ENCODE measurements around the gene MUC5AC. TPM values are rescaled to one million over a fixed set of nuclear protein-coding genes. Genes with fewer than 3 reads are reported as not detected.
A peak's percentile ranks its signal among the peaks of the same experiment; 100 is the strongest.

The MUC5AC gene
- total RNA-seq, 1 donor = under 0.01 TPM

DNA sequence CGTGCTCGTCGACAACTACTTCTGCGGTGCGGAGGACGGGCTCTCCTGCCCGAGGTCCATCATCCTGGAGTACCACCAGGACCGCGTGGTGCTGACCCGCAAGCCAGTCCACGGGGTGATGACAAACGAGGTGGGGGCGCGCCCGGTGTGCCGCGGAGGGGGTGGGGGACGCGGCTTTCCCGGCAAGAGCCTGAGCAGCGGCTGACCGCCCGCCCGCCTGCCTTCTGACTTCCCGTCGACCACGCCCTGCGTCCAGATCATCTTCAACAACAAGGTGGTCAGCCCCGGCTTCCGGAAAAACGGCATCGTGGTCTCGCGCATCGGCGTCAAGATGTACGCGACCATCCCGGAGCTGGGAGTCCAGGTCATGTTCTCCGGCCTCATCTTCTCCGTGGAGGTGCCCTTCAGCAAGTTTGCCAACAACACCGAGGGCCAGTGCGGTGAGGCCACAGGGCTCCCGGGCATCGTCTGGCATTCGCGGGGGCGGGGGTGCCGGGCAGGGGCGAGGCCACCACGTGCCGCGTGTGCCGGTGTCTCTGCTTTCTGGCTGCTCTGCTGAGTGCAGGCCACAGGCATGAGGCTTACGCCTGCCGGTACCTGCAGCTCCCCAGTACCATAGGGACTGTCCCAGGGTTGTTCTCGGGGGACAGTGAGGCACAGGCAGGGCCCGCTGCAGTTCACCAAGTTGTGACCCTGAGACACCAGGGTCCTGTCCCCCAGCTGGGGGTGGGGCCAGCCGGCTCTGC lies 36.7 kb downstream of the MUC5AC start:
- no peak for DNase-seq (ENCODE audit: low read depth in 2 of 3, low spot score in 2 of 3)

- DNase-seq (ENCODE audit: low read depth in 2 of 3, low spot score in 2 of 3) = no peak
Measured at GRCh38 chr11:1194977-1195681, 37.4 kb downstream of the MUC5AC start.

DNA sequence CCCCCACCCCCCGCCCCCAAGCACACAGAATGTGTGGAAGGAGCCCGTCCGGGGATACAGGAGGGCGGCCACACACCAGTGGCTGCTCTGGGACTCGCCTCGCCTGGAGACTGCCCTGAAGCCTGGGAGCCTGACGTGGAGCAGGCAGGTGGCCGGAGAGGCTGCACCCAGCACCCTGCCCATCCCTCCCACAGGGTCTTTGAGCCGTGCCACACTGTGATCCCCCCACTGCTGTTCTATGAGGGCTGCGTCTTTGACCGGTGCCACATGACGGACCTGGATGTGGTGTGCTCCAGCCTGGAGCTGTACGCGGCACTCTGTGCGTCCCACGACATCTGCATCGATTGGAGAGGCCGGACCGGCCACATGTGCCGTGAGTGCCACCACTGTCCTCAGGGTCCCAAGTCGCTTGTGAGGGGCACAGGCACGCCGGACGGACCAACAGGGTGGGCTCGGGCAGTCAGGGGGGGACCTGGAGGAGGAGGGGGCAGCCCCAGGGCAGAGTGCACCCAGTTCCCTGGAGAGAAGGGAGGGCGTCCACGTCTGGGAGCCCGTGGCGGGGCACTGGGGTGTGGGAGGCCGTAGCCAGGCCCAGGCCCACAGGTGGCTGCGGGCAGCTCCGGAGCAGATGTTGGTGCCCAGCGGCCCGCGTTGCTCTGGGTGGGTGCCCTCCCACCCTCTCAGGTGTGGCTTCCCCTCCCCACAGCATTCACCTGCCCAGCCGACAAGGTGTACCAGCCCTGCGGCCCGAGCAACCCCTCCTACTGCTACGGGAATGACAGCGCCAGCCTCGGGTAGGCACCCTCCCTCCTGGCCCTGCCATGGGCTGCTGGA lies 38.1 kb downstream of the MUC5AC start:
- no peak for DNase-seq (ENCODE audit: low read depth in 2 of 3, low spot score in 2 of 3)

DNA sequence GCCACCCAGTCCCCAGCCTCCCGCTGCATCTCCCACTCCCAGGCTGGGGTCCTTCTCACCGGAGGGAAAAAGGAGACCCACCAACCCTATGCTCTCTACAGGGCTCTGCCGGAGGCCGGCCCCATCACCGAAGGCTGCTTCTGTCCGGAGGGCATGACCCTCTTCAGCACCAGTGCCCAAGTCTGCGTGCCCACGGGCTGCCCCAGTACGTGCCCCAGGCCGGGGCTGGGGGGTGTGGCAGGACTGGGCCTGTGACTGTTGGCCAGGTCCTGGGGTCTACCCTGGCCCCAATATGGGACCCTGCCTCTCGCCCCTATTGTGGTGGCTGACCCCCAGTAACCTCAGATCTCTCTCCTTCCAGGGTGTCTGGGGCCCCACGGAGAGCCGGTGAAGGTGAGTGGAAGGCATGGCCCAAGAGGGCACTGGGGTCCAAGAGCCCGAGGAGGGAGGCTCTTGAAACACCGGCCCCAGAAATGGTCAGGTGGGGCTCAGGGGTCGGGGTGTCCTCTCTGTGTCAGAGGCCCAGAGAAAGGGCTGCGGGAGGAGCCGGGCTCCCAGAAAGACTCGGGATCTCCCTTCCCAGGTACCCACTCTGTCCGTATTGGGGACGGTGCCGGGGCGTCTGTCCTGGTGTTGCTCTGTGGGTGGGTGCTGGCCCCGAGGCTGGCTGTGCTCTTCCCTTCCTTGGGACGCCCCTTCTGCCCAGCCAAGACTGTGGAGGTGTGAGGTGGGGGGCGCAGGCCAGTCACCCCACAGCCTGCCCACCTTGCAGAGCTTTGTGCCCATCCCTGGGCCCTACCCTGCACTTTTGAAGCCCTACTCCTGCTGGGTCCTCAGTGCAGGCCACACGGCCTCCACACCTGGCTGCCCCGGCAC lies 39.0 kb downstream of the MUC5AC start:
- no peak for DNase-seq (ENCODE audit: low read depth in 2 of 3, low spot score in 2 of 3)

DNA sequence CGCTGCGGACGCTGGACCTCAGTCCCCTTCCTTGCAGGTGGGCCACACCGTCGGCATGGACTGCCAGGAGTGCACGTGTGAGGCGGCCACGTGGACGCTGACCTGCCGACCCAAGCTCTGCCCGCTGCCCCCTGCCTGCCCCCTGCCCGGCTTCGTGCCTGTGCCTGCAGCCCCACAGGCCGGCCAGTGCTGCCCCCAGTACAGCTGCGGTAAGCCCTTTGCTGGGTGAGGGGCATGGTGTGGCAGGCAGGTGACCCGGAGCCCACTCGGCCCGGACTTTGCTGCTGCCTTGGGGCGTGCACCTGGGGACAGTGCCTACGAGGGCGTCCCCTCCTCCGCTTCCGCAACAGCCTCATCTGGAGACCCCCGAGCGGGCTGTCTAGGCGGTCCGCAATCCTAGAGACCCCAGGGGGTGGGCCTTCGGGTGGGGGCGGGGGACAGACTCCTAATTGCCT lies 39.7 kb downstream of the MUC5AC start:
- no peak for DNase-seq (ENCODE audit: low read depth in 2 of 3, low spot score in 2 of 3)

DNA sequence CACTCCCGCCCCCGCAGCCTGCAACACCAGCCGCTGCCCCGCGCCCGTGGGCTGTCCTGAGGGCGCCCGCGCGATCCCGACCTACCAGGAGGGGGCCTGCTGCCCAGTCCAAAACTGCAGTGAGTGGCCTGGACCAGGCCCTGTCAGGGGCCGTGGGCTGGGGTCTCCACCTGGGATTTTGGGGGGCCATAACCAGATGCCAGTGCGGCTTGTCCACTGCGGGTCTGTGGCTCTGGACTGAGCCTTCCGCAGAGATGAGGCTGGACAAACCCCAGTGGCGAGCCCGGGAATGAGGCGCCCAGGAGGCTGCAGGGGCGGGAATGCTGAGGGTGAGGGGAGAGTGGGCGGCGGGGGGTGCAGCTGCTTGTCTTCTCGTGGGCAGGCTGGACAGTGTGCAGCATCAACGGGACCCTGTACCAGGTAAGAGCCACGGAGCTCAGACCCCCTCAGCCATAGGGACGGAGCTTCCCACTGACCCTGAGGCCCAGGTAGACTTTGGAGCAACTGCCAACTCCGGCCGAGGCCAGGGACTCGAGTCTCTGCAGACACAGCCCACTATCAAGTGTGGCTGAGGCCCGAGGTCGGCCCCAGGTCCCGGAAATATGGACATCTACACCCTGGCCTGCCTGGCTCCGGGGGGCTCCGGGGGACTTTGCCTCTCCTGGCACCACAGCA lies 40.3 kb downstream of the MUC5AC start:
- DNase-seq (ENCODE audit: low read depth in 2 of 3, low spot score in 2 of 3) = no peak

DNA sequence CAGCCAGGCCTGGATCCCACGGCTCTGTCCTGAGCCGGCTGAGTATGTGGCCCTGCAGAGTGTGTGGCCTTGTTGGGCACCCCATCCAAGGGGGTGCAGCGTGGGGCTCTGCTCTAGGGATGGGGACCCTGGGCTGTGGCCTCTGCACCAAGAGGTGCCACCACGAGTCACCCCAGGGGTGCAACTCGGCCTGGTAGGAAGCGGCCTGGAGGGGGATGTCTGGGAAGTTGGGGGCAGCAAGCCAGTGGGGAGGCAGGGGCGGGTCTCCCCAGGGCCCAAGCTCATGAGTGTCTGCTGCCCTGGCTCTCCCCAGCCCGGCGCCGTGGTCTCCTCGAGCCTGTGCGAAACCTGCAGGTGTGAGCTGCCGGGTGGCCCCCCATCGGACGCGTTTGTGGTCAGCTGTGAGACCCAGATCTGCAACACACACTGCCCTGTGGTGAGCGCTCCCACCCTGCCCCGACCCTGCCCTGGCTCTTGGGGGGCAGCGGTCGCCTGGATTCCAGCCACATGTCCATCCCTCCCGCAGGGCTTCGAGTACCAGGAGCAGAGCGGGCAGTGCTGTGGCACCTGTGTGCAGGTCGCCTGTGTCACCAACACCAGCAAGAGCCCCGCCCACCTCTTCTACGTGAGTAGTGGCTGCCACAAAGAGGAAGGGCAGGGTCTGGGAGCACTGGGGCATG lies 40.9 kb downstream of the MUC5AC start:
- DNase-seq (ENCODE audit: low read depth in 2 of 3, low spot score in 2 of 3) = no peak

GRCh38 chr11:1199241-1199750 lies 41.5 kb downstream of the MUC5AC start:
- no peak for DNase-seq (ENCODE audit: low read depth in 2 of 3, low spot score in 2 of 3)

DNA sequence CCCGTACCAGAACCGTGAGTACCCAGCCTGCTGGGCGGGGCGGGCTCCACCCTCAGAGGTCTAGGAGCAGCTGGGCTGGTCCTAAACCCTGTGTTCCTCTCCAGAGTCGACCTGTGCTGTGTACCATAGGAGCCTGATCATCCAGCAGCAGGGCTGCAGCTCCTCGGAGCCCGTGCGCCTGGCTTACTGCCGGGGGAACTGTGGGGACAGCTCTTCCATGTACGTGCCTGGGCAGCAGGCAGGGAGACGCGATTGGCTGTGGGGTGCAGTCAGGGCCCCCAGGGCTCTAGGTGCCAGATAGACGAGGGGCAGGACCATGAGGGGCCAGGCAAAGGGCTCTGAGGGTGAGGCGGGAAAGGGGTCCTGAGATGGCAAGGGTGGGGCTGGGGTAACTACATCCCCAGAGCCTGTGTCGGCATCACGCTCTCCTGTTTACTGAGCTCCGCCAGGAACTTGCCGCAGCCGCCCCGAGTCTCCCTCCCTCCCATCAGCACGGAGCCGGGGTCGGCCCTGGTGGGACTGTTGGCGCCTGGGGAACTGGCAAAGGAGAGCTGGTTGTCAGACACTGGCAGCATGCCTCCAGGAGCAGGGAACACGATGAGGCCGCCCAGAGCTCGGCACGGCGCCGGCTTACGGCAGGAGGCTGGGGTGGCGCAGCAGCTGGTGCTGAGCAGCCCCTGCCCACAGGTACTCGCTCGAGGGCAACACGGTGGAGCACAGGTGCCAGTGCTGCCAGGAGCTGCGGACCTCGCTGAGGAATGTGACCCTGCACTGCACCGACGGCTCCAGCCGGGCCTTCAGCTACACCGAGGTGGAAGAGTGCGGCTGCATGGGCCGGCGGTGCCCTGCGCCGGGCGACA lies 42.2 kb downstream of the MUC5AC start:
- no peak for DNase-seq (ENCODE audit: low read depth in 2 of 3, low spot score in 2 of 3)

- DNase-seq (ENCODE audit: low read depth in 2 of 3, low spot score in 2 of 3) = no peak
Measured at GRCh38 chr11:1200611-1201191, 42.9 kb downstream of the MUC5AC start.

- DNase-seq (ENCODE audit: low read depth in 2 of 3, low spot score in 2 of 3) = no peak
Measured at GRCh38 chr11:1201395-1202153, 43.8 kb downstream of the MUC5AC start.

DNA sequence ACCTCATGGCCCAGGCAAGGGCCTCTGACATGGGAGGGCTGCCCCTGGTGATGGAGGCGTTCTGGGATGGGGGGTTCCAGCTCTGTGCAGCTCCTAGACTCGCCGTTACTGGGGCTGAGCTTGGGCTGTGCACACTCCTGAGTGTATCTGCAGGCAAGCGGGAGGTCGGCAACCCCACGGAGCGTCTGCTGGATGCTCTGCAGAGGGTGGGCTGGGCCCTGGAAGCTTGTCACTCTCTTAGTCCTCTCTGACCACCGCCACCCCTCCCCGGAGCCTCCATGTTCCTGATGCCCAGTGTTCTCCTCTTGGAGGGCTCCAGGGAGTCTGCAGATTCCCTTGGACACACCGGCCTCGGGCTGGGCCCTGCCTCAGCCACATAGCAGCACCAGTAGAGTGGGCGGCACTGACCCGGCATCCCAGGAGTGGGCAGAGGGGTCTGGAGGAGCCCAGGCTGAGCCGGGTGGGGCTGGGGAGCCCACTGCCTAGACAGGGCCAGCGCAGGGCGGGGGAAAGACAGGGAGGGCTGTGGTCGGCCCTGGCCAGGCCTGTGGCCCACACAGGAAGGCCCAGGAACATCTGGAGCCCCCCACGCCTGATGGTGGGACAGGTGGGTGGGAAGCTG lies 44.5 kb downstream of the MUC5AC start:
- DNase-seq (ENCODE audit: low read depth in 2 of 3, low spot score in 2 of 3) = peak in 1 of 3 donors; percentile 14

GRCh38 chr11:1202776-1203504 lies 45.2 kb downstream of the MUC5AC start:
- peak; percentile 43 to 61 (median 47) for DNase-seq (ENCODE audit: low read depth in 2 of 3, low spot score in 2 of 3)

DNA sequence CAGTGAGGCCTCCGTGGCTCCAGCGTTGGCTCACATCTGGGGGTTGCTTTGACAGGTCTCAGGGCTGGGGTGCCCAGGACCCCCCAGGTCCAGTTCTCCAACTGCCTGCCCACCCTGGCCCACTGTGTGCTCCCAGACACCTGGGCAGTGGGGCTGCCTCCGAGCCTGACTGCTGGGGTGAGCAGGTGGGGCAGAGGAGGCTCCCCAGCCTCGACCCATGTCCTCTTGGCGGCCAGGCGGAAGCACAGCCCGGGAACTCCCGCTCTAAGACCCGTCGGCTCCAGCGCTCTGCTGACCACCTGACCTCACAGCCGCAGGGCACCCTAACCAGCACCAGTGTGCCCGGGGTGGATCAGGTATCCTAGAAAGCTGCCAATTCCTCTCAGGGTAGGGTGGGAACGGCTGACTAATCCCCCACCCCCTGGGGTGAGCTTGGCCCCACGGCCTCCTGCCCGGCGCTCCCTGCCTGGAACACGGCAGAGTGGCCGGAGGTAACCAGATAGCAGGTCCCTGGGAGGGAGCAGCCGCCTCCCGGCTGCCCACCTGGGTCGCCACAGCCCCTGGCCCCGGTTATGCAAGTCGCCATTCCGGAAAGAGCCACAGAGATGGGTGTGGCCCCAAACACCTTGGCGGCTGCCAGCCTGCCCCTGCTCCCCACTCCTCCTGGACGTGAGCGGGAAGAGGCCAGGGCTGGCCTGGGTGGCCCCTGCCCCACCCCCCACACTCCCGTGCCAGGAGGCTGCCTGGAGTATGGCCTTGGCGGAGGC lies 45.9 kb downstream of the MUC5AC start:
- no peak for DNase-seq (ENCODE audit: low read depth in 2 of 3, low spot score in 2 of 3)

Measured in hematopoietic multipotent progenitor cell (in vitro differentiated cells).